Prostate gland (tissue), 2 donors: ENCODE measurements around the gene ICA1. TPM values are rescaled to one million over a fixed set of nuclear protein-coding genes. Genes with fewer than 3 reads are reported as not detected.

Experiments used
- DNase-seq: peaks from one replicate; pipeline ENCODE4 v3.0.0-alpha.2; 2019; ENCODE audit warnings: low spot score
- H3K27ac ChIP-seq, 2 donors: fragments of 200-600 bp; sonication (generic); 2 replicates each; pipeline ENCODE4 v1.5.1; 2017 to 2019
- H3K27me3 ChIP-seq: fragments of 200-600 bp; sonication (generic); replicated peaks from 2 replicates; pipeline ENCODE4 v1.5.1; 2019; ENCODE audit not compliant: insufficient read depth
- H3K36me3 ChIP-seq, 2 donors: fragments of 200-600 bp; sonication (generic); 1 replicate in 1 of 2; 2 replicates in 1 of 2; pipeline versions ENCODE4 v1.5.1 to v1.8.1; 2017 to 2019
- H3K4me1 ChIP-seq: fragments of 200-600 bp; sonication (generic); replicated peaks from 2 replicates; pipeline ENCODE4 v1.5.1; 2019
- H3K4me3 ChIP-seq, 2 donors: fragments of 200-600 bp; sonication (generic); 2 replicates each; pipeline ENCODE4 v1.5.1; 2017 to 2019
- H3K9me3 ChIP-seq: fragments of 200-600 bp; sonication (generic); 2 replicates; pipeline ENCODE4 v1.5.1; 2017
- POLR2A ChIP-seq: fragments of 450-650 bp; IDR thresholded peaks from one replicate; pipeline ENCODE4 v1.6.1; 2016; ENCODE audit warnings: antibody characterized with exemption, mild to moderate bottlenecking
- POLR2AphosphoS5 ChIP-seq: sonication (generic); formaldehyde crosslinking; IDR thresholded peaks from one replicate; pipeline ENCODE4 v1.6.1; 2017; ENCODE audit warnings: antibody characterized with exemption
- WGBS: methylation state at CpG from one replicate; pipeline ENCODE4 v1.1.5; 2018; 5-methylcytosine and 5-hydroxymethylcytosine counted together
- intact Hi-C: fragments of 100-400 bp; cut with DNase I; formaldehyde crosslinking; loops from one replicate; pipeline ENCODE4 v1.14.2; 2022
- total RNA-seq, 2 donors: library from RNA; depleted of rRNA; stranded (reverse); fragments of >200 nt; gene quantifications; one replicate each; pipeline ENCODE4 v1.1.0, GENCODE V29; 2016
- TF ChIP-seq, protein P1 (sequence below), 4 experiments: fragments of 200-600 bp in 2 of 4; fragments of 450-650 bp in 2 of 4; sonication (generic) in 2 of 4; IDR thresholded peaks; 1 replicate in 3 of 4; 2 replicates in 1 of 4; pipeline ENCODE4 v1.5.1; 2016 to 2019; ENCODE audit warnings: antibody characterized with exemption in 4 of 4, mild to moderate bottlenecking in 2 of 4, moderate library complexity in 2 of 4

ICA1 gene
- total RNA-seq, 2 donors from 2014 or later, result 49.1 to 51.0 TPM

DNA sequence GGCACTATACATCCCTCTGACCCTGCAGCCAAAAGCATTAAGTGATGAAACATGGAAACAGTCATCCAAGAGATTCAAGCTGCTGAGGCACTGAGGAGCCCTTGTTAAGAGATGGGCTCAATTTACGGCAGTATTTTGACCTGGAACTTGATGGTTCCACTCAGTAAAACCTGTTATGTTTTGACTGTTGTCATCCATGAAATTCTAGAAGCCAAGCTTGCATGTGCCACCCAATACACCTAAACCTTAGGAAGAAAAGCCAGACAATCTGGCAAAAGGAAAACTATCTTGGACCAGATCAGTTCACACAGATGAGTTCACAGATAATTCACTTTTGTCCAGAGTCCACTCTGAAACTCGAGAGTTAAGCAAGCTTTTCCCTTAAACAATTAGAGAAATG, 53.2 kb downstream of the ICA1 start:
- TF ChIP-seq, protein P1, sequence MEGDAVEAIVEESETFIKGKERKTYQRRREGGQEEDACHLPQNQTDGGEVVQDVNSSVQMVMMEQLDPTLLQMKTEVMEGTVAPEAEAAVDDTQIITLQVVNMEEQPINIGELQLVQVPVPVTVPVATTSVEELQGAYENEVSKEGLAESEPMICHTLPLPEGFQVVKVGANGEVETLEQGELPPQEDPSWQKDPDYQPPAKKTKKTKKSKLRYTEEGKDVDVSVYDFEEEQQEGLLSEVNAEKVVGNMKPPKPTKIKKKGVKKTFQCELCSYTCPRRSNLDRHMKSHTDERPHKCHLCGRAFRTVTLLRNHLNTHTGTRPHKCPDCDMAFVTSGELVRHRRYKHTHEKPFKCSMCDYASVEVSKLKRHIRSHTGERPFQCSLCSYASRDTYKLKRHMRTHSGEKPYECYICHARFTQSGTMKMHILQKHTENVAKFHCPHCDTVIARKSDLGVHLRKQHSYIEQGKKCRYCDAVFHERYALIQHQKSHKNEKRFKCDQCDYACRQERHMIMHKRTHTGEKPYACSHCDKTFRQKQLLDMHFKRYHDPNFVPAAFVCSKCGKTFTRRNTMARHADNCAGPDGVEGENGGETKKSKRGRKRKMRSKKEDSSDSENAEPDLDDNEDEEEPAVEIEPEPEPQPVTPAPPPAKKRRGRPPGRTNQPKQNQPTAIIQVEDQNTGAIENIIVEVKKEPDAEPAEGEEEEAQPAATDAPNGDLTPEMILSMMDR (IDR thresholded peaks at IDR 0.05), result no peak
- TF ChIP-seq POLR2AphosphoS5 (no peak), POLR2A (no peak)
- WGBS, result 56% methylated on average over 2 of the region's 2 CpGs
- intact Hi-C loops, result no loop called here
- no peaks in the 10 kb centered on the region for H3K4me1 ChIP-seq
- H3K27me3 ChIP-seq, result no peaks in the 10 kb centered on the region
- H3K27ac ChIP-seq, result no peak overlapping the region
- no peaks in the 10 kb centered on the region for H3K9me3 ChIP-seq
- no peak for DNase-seq
- no peaks in the 10 kb centered on the region for H3K36me3 ChIP-seq
- H3K4me3 ChIP-seq, result no peak overlapping the region

DNA sequence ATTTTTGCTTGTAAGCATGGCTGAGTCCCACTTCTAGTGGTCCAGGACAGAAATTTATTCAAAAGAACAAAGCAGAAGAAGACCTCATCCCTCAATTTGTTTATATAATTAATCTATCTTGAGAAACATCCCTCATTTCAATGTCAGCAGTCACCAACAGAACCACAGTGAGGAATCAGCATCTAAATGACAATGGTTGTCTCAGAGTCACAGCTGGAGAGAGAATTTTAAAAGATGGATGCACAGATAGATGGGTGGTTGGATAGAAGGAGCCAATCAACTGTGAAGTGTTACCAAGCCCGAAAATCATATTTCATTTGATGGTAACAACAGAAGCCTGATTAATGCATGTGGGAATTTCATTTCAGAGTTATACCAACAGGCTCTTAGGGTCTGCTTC, 55.0 kb downstream of the ICA1 start:
- Histone ChIP-seq H3K9me3 (no peaks in the 10 kb centered on the region), H3K27me3 (no peaks in the 10 kb centered on the region), H3K4me1 (no peaks in the 10 kb centered on the region), H3K4me3 (no peak overlapping the region), H3K27ac (no peak overlapping the region), H3K36me3 (no peaks in the 10 kb centered on the region)
- DNase-seq, result no peak
- TF ChIP-seq, protein P1 (IDR thresholded peaks at IDR 0.05), result no peak
- no peak for TF ChIP-seq POLR2AphosphoS5
- TF ChIP-seq POLR2A, result no peak
- intact Hi-C loops, result no loop called here
- 100% methylated on average over 1 of the region's 1 CpG for whole genome bisulfite sequencing

DNA sequence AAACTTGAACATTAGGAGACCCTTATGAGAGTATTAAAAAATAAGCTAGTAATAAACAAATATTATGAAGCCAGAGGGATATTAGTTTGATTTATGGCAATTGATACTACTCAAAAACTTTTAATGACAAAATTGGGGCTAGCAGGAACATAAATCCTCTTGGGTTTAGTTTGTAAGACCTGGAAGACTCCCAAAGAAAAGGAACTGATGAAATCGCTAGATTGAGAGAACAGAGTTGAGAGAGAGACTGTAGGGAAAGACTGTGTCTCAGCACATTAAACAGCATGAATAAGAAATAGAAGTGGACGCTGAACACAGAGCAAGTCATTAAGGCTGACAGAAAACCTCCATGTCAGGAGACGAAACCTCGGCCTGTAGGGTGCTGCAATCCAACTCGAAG, 56.4 kb downstream of the ICA1 start:
- H3K4me3 ChIP-seq, result no peak overlapping the region
- H3K27me3 ChIP-seq, result no peaks in the 10 kb centered on the region
- H3K4me1 ChIP-seq, result no peaks in the 10 kb centered on the region
- H3K36me3 ChIP-seq, result no peaks in the 10 kb centered on the region
- DNase-seq, result no peak
- intact Hi-C loops, result no loop called here
- WGBS, result 78% methylated on average over 5 of the region's 5 CpGs
- H3K27ac ChIP-seq, result no peak overlapping the region
- TF ChIP-seq POLR2A, result no peak
- no peak for TF ChIP-seq POLR2AphosphoS5
- TF ChIP-seq, protein P1 (IDR thresholded peaks at IDR 0.05), result no peak
- no peaks in the 10 kb centered on the region for H3K9me3 ChIP-seq

DNA sequence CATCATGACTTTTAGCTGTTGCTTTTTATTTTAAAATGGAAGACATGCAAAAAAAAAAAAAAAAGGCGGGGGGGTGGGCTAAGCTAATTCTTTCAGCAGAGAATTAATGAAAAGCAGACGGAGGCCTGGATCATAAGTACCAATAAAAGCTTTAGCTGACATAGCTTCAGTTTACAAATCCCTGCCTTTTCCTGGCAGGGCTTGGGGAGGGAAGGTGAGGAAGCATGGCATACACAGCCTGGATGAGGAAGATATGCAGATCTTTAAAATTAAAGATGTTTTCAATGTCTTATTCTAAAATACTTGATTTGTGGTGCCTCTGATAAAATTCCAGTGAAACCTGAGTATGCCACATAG, 57.0 kb downstream of the ICA1 start:
- Histone ChIP-seq H3K9me3 (no peaks in the 10 kb centered on the region), H3K4me1 (no peaks in the 10 kb centered on the region), H3K4me3 (no peak overlapping the region), H3K36me3 (no peaks in the 10 kb centered on the region), H3K27ac (no peak overlapping the region), H3K27me3 (no peaks in the 10 kb centered on the region)
- intact Hi-C loops, result no loop called here
- 76% methylated on average over 2 of the region's 2 CpGs for WGBS
- TF ChIP-seq POLR2A (no peak), POLR2AphosphoS5 (no peak)
- TF ChIP-seq, protein P1 (IDR thresholded peaks at IDR 0.05), result no peak
- DNase-seq, result no peak

DNA sequence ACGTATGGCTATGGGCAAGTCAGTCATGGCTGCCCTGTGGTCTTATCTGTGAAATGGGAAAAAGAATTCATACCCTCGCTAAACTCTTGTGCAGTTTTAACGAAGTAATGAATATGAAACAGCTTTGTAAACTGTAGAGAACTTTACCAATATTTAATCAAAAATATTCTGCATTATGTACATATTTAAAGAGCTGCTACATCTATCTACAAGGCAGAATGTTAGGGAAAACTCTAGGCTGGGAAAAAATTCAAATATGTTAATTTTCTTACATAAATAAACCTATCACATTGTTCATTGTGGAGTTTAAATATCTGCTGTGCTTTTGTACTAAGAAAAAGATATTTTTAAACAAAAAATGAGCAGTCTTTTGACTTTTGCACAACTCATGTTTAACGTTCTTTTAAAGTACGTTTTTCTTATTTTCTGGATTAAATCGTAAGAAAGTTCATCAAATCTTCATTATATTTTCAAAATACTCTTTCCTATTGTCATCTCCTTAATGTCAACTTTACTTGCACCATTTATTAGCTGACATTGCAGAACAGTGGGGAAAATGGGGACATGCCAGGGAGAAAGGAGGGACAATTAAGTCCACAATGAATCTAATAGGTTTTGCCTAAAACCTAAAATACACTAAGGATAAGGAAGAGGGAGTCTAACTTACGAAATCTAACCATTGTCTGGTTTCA, 57.5 kb downstream of the ICA1 start:
- Histone ChIP-seq H3K9me3 (no peaks in the 10 kb centered on the region), H3K4me3 (no peak overlapping the region), H3K27ac (no peak overlapping the region), H3K36me3 (no peaks in the 10 kb centered on the region), H3K4me1 (no peaks in the 10 kb centered on the region), H3K27me3 (no peaks in the 10 kb centered on the region)
- no peak for TF ChIP-seq POLR2AphosphoS5
- TF ChIP-seq, protein P1 (IDR thresholded peaks at IDR 0.05), result no peak
- TF ChIP-seq POLR2A, result no peak
- DNase-seq, result no peak
- WGBS, result 91% methylated on average over 7 of the region's 7 CpGs
- intact Hi-C loops, result no loop called here
